ENCODE data around the gene SUN2. TPM values are rescaled to one million over a fixed set of nuclear protein-coding genes. Genes with fewer than 3 reads are reported as not detected.

SUN2 gene
- total RNA-seq, 2 experiments from 2014 or later = 120 to 121 TPM

- Mint-ChIP-seq H3K9me3 (no peaks in the 10 kb centered on the region), H3K4me3 (peak overlapping the region; percentile 42), H3K4me1 (ENCODE audit: low read depth) (peaks cover 63% of the 10 kb centered on the region), H3K36me3 (ENCODE audit: low read depth) (peaks cover 32% of the 10 kb centered on the region), H3K27ac (peak overlapping the region; percentile 93), H3K27me3 (ENCODE audit: low read depth) (no peaks in the 10 kb centered on the region)
- CTCF ChIA-PET = interaction anchor here (0.7 to 5.6 kb wide), 3 partner anchors 15 to 37 kb away, joined by 3 to 33 read pairs (median 3); partner anchors contain the start of gene TOMM22
- intact Hi-C loops (cut with micrococcal nuclease) = loop anchor here (1.0 to 10.0 kb wide), 2 partner anchors 16 to 808 kb away; partner anchors contain the start of genes MIEF1 and TOMM22
- DNase-seq = peak; percentile 77
These were observed 59.0 kb downstream of the SUN2 start for GRCh38 chr22:38696606-38697424.

DNA sequence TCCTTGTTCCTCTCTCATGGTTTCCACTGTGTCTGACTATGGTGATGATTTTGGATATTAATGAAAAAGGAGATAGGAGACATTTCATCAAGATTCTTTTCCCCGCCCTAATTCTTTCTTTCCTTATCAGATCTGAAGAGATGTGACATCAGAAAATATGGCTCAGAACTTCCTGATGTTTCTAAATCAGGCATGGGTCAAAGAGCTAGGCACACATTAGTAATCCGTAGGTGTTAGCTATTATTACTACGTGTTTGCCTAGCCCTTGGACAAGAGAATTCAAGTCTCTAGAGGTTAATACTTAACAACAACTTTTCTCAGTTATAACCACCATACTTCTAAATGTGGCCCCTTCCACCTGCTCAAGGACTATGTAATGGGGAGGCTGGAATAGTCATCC is 60.9 kb downstream of the SUN2 start:
- Mint-ChIP-seq H3K27ac (peak overlapping the region; percentile 7), H3K4me1 (ENCODE audit: low read depth) (peaks cover 61% of the 10 kb centered on the region), H3K9me3 (no peaks in the 10 kb centered on the region), H3K27me3 (ENCODE audit: low read depth) (no peaks in the 10 kb centered on the region), H3K4me3 (no peak overlapping the region), H3K36me3 (ENCODE audit: low read depth) (peaks cover 36% of the 10 kb centered on the region)
- intact Hi-C loops (cut with micrococcal nuclease) = loop anchor here (10.0 kb wide), 1 partner anchor 810 kb away; the partner anchor contains the start of gene MIEF1
- DNase-seq = no peak
- CTCF ChIA-PET = interaction anchor here (0.7 to 5.6 kb wide), 2 partner anchors 13 to 390 kb away, joined by 4 to 33 read pairs; partner anchors contain the start of gene TOMM22

DNA sequence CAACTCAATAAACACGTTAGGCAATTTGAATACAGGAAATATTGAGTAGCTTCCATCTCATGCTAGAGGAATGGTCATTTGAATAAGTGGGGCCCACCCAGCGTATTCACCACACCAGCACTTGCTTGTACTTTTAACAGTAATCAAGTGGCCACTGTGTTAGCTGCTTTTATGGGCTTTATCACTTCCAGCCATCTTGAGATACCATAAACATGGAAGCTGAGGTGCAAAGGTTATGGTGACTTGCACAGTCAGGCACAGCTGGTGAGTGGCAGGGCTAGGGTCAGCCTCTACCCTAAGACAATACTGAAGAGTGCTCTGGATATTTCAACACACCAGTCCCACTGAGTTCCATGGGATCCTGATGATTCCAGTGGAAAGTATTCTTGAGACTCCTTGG is 61.7 kb downstream of the SUN2 start:
- intact Hi-C loops (cut with micrococcal nuclease) = loop anchor here (10.0 kb wide), 1 partner anchor 811 kb away; the partner anchor contains the start of gene MIEF1
- H3K9me3 Mint-ChIP-seq = no peaks in the 10 kb centered on the region
- H3K4me3 Mint-ChIP-seq = no peak overlapping the region
- no peak overlapping the region for H3K27ac Mint-ChIP-seq
- peaks cover 31% of the 10 kb centered on the region for H3K36me3 Mint-ChIP-seq (ENCODE audit: low read depth)
- H3K27me3 Mint-ChIP-seq (ENCODE audit: low read depth) = no peaks in the 10 kb centered on the region
- peaks cover 54% of the 10 kb centered on the region for H3K4me1 Mint-ChIP-seq (ENCODE audit: low read depth)
- no peak for DNase-seq
- CTCF ChIA-PET = no interaction called here

DNA sequence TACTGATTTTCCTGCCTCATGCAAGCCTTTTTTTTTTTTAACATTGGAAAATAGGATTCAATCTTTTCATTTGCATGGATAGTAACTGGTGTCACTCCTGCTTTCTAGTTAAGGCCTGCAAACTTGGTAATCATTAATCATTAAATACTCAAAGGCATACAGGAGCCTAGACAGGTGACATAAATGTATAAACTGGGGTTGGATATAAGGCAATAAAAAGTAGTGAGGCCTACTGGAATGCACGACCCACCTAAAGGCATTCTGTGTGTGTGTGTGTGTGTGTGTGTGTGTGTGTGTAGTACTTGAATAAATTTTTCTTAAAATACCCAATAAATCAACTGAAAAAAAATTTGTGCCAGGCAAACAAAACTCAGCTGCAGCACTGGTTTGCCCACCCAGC is 66.1 kb downstream of the SUN2 start:
- Mint-ChIP-seq H3K36me3 (ENCODE audit: low read depth) (peaks cover 24% of the 10 kb centered on the region), H3K9me3 (no peaks in the 10 kb centered on the region), H3K4me1 (ENCODE audit: low read depth) (peaks cover 12% of the 10 kb centered on the region), H3K27ac (no peak overlapping the region), H3K4me3 (no peak overlapping the region), H3K27me3 (ENCODE audit: low read depth) (no peaks in the 10 kb centered on the region)
- intact Hi-C loops (cut with micrococcal nuclease) = loop anchor here (10.0 kb wide), 1 partner anchor 815 kb away; the partner anchor contains the start of gene MIEF1
- CTCF ChIA-PET = no interaction called here
- DNase-seq = no peak

DNA sequence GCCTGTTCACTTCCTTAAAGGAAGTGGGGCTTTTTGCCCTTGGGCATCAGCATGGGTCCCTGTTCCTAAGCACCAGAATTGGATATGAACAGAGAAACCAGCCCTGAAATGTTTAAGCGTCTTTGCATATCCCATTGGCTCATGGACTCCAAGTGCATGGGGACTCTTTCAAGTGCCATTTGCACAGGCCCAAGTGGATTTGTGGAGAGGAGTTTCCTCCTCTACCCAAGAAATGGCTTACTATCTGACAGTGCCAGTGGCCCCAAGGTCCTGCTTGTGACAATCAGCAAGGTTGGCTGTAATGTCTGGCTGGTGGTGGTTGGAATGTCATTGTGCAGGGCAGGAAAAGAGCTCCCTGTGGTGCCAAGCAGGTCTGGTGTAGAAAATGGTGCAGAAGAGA is 70.0 kb downstream of the SUN2 start:
- Mint-ChIP-seq H3K4me3 (no peak overlapping the region), H3K4me1 (ENCODE audit: low read depth) (peaks cover 21% of the 10 kb centered on the region), H3K9me3 (no peaks in the 10 kb centered on the region), H3K36me3 (ENCODE audit: low read depth) (peaks cover 35% of the 10 kb centered on the region), H3K27me3 (ENCODE audit: low read depth) (no peaks in the 10 kb centered on the region), H3K27ac (no peak overlapping the region)
- CTCF ChIA-PET = no interaction called here
- intact Hi-C loops (cut with micrococcal nuclease) = no loop called here
- no peak for DNase-seq

- CTCF ChIA-PET = interaction anchor here (1.8 kb wide), 1 partner anchor 14 kb away, joined by 7 read pairs; no protein-coding TSS in a partner anchor
- Mint-ChIP-seq H3K27me3 (ENCODE audit: low read depth) (no peaks in the 10 kb centered on the region), H3K4me3 (no peak overlapping the region), H3K9me3 (no peaks in the 10 kb centered on the region), H3K27ac (no peak overlapping the region), H3K36me3 (ENCODE audit: low read depth) (peaks cover 35% of the 10 kb centered on the region), H3K4me1 (ENCODE audit: low read depth) (peaks cover 21% of the 10 kb centered on the region)
- intact Hi-C loops (cut with micrococcal nuclease) = no loop called here
- no peak for DNase-seq
These were observed 70.9 kb downstream of the SUN2 start for GRCh38 chr22:38684895-38685294.

Other genes with a start within 250 kb of the SUN2 start
- gene DDX17, start 249.7 kb downstream of the SUN2 start, total RNA-seq = 100 to 1,000 TPM; 319 to 341 TPM
- gene DMC1, start 185.8 kb downstream of the SUN2 start, total RNA-seq = 10 to 100 TPM; 13.0 to 16.3 TPM
- gene FAM227A, start 99.6 kb downstream of the SUN2 start, total RNA-seq = under 1 TPM; 0.35 to 0.36 TPM
- gene CBY1, start 99.4 kb downstream of the SUN2 start, total RNA-seq = 1 to 10 TPM; 8.8 to 9.4 TPM
- gene TOMM22, start 74.0 kb downstream of the SUN2 start, total RNA-seq = 100 to 1,000 TPM; 151 to 154 TPM
- 10 to 100 TPM; 48.9 to 54.3 TPM for gene JOSD1, start 55.1 kb downstream of the SUN2 start, total RNA-seq
- gene GTPBP1, start 50.1 kb downstream of the SUN2 start, total RNA-seq = 100 to 1,000 TPM in 1 of 2 experiments, 10 to 100 TPM in 1; 98.9 to 107 TPM
- 1 to 10 TPM; 5.9 to 8.0 TPM for gene DNAL4, start 38.1 kb upstream of the SUN2 start, total RNA-seq
- gene NPTXR, start 88.0 kb upstream of the SUN2 start, total RNA-seq = 1 to 10 TPM; 1.4 to 1.5 TPM
- gene CBX6, start 116.2 kb upstream of the SUN2 start, total RNA-seq = 10 to 100 TPM; 91.4 to 93.5 TPM
- gene APOBEC3A, start 201.6 kb upstream of the SUN2 start, total RNA-seq = not detected
- gene APOBEC3B, start 226.3 kb upstream of the SUN2 start, total RNA-seq = 1 to 10 TPM; 5.5 to 6.0 TPM

Measured in activated naive CD4-positive, alpha-beta T cell treated with anti-CD3 and anti-CD28 coated beads for 36 hours (primary cell).